HL-60 (cell line): ENCODE data around the gene NARS2.
"Not testable (repeated sequence)": the region's sequence is repeated elsewhere in the genome, so short reads cannot be mapped to it uniquely, and the experiment has no call there.

ENCODE experiments used
- DNase-seq, 2 experiments: peaks; one replicate each; pipeline ENCODE4 v3.0.0-alpha.2; 2010 to 2020; ENCODE audit warnings: low read depth in 1 of 2, low spot score in 1 of 2
- H3K27ac ChIP-seq: fragments of 250-450 bp; sonication (Bioruptor Pico); replicated peaks from 2 replicates; pipeline ENCODE4 v1.5.1; 2020; ENCODE audit warnings: mild to moderate bottlenecking, moderate library complexity
- H3K27me3 ChIP-seq: fragments of 250-450 bp; sonication (Bioruptor Pico); 2 replicates; pipeline ENCODE4 v1.5.1; 2021; ENCODE audit warnings: mild to moderate bottlenecking, moderate library complexity; ENCODE audit not compliant: insufficient read depth, poor library complexity, severe bottlenecking
- H3K4me3 ChIP-seq: replicated peaks from 2 replicates; pipeline ENCODE4 v1.5.1; 2011; ENCODE audit warnings: mild to moderate bottlenecking, control low read depth, low read length; ENCODE audit not compliant: insufficient read depth
- CTCF ChIP-seq: IDR thresholded peaks from one replicate; pipeline ENCODE4 v1.5.1; 2011; ENCODE audit warnings: low read length, control low read depth, inconsistent platforms; ENCODE audit not compliant: insufficient read depth
- GABPA ChIP-seq: IDR thresholded peaks from 2 replicates; pipeline ENCODE4 v1.6.1; 2012; ENCODE audit warnings: low read depth
- POLR2AphosphoS5 ChIP-seq: IDR thresholded peaks from 2 replicates; pipeline ENCODE4 v1.6.1; 2012; ENCODE audit warnings: low read depth
- REST ChIP-seq: IDR thresholded peaks from 2 replicates; pipeline ENCODE4 v1.6.1; 2012; ENCODE audit warnings: low read depth; ENCODE audit not compliant: insufficient replicate concordance
- SPI1 ChIP-seq: IDR thresholded peaks from 2 replicates; pipeline ENCODE4 v1.6.1; 2012; ENCODE audit warnings: low read depth, mild to moderate bottlenecking, borderline replicate concordance

The NARS2 gene

GRCh38 chr11:78567209-78567608, 7.5 kb downstream of the NARS2 start:
- Histone ChIP-seq H3K27me3 (no peaks in the 10 kb centered on the region), H3K27ac (no peak overlapping the region), H3K4me3 (no peak overlapping the region)
- no peak for DNase-seq
- TF ChIP-seq POLR2AphosphoS5 = no peak
- no peak for TF ChIP-seq CTCF
- TF ChIP-seq REST = no peak
- no peak for TF ChIP-seq SPI1
- TF ChIP-seq GABPA = no peak

- no peak overlapping the region for H3K4me3 ChIP-seq
- TF ChIP-seq CTCF = no peak
- TF ChIP-seq GABPA = no peak
- no peak for TF ChIP-seq REST
- no peak for TF ChIP-seq POLR2AphosphoS5
- no peak for TF ChIP-seq SPI1
- H3K27ac ChIP-seq = no peak overlapping the region; the same call in 1 of the 2 replicates
- DNase-seq = peak; percentile 53 to 54
- H3K27me3 ChIP-seq = no peaks in the 10 kb centered on the region
These were observed 9.9 kb downstream of the NARS2 start for GRCh38 chr11:78564490-78565467.

GRCh38 chr11:78564037-78564436, 10.6 kb downstream of the NARS2 start:
- not testable (repeated sequence) for DNase-seq, H3K27me3 ChIP-seq, H3K4me3 ChIP-seq, H3K27ac ChIP-seq

GRCh38 chr11:78563090-78563489, 11.6 kb downstream of the NARS2 start:
- not testable (repeated sequence) for DNase-seq, H3K27ac ChIP-seq, H3K27me3 ChIP-seq, H3K4me3 ChIP-seq

- Histone ChIP-seq H3K27ac (0 out of 2 replicates have a peak overlapping the region, but pooled peaks have one; percentile 4), H3K4me3 (no peak overlapping the region), H3K27me3 (no peaks in the 10 kb centered on the region)
- TF ChIP-seq GABPA (no peak), POLR2AphosphoS5 (no peak), SPI1 (no peak), REST (no peak), CTCF (no peak)
- DNase-seq = no peak
These were observed 12.3 kb downstream of the NARS2 start for GRCh38 chr11:78562398-78562797.
